GM12873 (cell line): ENCODE data around the gene IQCB1.

Source experiments
- CTCF ChIP-seq: IDR thresholded peaks from 2 replicates; pipeline ENCODE4 v1.5.1; 2012; ENCODE audit warnings: low read depth, mild to moderate bottlenecking, moderate library complexity, low read length, control low read depth; ENCODE audit not compliant: insufficient read depth; ENCODE audit errors: missing control alignments

Gene IQCB1

GRCh38 chr3:121800906-121801305 lies 34.0 kb downstream of the IQCB1 start:
- TF ChIP-seq CTCF: no peak

- TF ChIP-seq CTCF: no peak
These were observed 37.9 kb downstream of the IQCB1 start for GRCh38 chr3:121796970-121797369.

DNA sequence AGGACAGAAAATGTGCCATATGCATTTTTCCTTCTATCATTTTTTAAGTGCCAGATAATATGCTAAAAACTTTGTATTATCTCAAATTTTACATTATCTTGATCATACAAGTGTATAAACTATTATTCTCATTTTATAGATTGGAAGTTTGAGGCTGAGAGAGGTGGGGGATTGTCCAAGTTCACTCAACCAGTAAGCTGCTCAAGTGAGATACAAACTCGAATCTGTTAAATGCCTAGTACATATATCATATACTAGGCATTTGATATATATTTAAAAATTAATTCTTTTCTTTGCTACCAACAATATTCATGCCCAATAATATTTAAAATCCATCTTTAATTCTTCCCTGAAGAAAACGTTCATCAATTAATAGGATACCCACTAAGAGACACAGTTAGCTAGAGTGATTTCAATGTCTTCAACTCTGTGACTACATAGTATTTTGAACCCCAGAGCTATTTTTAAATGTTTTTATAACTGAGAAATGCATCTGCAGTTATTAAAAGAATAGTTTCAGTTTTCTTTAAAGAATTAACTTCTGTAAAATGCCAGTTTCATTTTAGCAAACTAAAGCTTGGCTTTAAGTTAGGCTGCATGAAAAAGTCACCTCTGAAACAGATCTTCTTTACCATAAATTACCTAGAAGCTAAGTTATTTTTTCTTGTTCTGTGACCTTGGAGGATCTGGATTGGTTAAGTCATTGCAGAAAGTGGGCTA lies 40.4 kb downstream of the IQCB1 start:
- TF ChIP-seq CTCF: no peak

DNA sequence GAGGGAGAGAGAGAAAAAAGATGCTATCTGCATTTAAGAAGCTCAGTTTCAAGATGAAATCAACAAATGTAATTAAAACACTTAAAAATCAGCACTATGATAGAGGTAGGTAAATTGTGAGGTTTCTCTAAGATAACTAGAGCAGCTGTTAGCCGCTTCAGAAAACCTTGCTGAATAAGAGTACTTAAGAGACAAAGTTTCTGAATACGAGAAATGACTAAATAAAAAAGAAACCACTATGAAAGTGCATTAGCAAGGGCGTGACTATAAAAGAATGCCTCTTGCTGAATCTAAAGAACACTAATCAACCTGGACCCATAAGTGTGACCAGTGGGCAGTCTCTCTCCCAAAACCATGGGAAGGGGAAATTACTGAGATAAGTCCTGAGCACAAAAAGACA lies 41.8 kb downstream of the IQCB1 start:
- TF ChIP-seq CTCF: no peak

- TF ChIP-seq CTCF: no peak
These were observed 48.4 kb downstream of the IQCB1 start for GRCh38 chr3:121786485-121786884.

DNA sequence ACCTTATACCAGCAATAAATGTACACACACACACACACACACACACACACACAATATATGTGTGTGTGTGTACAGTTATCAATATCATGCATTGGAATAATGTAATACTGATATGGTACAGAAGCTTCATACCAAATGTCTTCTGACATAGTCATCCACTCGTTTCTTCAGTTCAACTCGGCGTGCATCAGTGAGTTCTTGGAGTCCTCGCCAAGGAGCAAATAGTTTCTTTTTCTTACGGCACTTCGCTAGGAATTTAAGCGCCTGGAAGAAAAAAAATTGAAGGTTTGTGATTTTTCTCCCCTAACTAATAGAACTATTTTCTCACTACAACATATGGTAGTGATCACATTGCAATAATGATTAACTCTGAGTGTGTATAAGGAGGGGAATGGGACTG lies 53.2 kb downstream of the IQCB1 start:
- TF ChIP-seq CTCF: no peak

DNA sequence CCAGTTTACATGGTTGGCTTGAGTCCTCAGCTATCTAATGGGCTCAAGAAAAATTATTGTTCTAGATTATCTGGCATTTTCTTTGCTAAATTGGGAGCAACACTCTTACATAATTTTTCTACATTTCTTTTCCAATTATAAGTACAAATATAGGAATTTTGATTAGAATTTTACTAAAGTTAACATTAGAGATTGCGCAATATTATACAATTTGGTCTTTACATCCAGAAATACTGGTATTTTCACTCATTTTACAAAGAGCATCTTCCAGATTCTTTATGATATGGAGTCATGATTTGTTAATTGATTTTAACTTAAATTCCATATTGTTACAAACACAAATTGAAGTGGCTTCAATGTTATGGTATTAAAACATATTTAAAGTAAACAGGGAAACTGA lies 65.6 kb downstream of the IQCB1 start:
- no peak for TF ChIP-seq CTCF
